Activated CD8-positive, alpha-beta memory T cell treated with anti-CD3 and anti-CD28 coated beads, Interleukin-2, amount 50 U/mL, for 1 hour (primary cell): Measurements from ENCODE around the gene KCNK3.
"Not testable (repeated sequence)": the region's sequence is repeated elsewhere in the genome, so short reads cannot be mapped to it uniquely, and the experiment has no call there.

ENCODE experiments used
- DNase-seq: peaks from one replicate; pipeline ENCODE4 v3.0.0-alpha.2; 2020; ENCODE audit errors: extremely low read depth

KCNK3 gene

DNA sequence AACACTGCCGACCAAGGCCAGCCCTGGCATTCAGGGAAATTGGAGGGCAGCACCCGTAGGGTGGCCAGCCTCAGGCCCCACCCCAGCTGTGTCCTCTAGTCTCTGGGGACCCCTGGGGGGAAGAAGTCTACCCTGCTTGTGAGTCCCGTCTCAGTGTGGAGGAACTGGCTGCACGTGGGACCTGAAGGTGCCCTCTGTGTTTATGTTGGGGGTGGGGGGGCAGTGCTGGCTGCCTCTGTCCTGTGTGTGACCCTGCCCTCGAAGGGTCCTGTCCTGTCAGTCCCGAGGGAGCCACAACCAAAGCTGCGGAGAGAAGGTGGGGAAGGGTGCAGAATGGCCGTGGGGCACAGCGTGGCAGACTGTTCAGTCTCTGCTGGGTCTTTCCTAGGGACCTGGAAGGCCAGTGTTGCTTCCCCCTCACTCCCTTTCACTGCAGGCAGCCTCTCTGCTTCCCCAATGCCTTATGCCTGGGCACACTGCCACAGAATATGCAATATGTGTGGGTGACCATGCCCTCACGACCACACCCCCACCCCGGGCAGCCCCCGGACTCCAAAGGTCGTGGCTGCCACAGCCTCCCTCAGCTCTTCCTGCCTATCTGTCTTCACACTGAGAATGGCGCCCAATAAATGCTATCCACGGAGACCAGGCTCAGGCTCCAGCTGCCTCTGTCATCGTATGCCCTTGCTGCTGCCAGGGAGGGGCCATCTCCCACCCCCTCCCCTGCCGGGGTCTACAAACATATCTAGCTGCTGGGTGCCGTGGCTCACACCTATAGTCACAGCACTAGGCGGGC is 38.2 kb downstream of the KCNK3 start:
- DNase-seq: no peak

DNA sequence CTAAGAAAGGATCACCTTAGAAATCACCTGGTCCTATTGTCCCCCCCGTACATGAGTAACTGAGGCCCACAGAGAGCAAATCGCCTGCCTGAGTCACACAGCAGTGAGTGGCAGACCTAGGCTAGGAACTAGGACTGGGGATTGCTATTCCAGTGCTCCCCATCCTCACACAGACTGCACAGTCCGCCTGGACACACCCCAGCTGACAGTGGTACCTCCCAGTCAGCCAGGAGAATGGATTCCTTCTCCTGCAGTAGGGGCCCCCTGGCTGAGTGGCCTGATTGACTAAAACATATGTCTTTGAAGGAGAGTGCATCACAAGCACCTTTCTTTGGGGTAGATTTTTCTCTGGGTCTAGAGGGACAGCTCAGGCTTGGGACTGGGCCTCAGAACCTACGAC is 39.2 kb downstream of the KCNK3 start:
- DNase-seq: no peak

DNA sequence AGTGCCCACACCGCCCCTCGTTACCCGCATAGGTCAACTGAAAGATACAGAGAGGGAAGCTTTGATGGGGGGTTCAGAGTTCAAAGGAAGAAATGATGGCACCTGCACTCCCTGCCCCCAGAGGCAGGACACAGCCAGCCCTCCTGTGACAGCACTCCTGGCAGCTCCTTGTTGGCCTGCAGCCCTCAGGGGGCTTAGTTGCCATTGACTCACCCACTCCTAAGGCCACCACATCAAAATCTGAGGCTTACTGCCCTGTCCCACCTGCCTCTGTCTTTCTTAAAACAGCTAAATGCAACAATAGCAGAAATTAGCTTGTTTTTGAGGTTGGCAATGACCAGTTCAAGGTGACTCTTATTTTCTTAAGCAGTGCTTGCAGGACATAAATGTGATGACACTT is 39.9 kb downstream of the KCNK3 start:
- DNase-seq: no peak

DNA sequence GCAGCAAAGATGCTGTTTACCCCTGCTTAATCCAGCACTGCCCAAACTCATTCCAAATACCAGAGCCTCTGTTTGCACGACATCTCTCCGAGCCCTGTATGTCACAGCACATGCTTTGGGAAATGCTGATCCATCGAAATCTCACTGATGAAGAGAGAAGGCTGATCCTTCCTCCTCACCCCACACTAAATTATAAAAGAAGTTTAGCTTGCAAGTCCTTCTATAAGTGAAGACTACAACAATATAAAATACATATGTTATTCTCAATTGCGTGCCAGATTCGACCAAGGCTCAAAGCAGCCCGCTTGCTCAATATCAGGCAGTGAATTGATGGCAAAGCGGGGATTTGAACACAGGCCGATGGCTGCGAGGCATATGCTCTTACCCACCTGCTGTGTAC is 40.9 kb downstream of the KCNK3 start:
- DNase-seq: no peak

DNA sequence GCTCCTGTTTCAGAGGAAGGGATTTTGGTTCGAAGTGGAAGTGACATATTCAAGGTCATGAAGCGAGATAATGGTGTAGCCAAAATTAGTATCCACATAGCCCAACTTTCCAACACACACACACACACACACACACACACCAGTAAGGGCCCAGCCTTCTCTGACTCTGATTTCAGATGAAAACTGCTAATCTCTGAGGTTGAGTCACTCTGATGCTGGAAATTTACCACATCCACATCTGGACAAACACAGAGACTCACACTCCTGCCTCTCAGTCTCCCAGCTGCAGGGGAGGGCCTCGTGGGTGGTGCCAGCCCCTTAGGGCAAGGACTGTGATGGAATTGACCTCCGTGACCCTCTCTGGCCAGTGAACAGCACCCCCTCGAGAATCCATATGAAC is 42.6 kb downstream of the KCNK3 start:
- DNase-seq: no peak

GRCh38 chr2:26735883-26736588 is 43.5 kb downstream of the KCNK3 start:
- DNase-seq: no peak

- DNase-seq: no peak
These were observed 44.7 kb downstream of the KCNK3 start for GRCh38 chr2:26737221-26737620.

GRCh38 chr2:26738481-26738880 is 46.0 kb downstream of the KCNK3 start:
- DNase-seq: no peak

DNA sequence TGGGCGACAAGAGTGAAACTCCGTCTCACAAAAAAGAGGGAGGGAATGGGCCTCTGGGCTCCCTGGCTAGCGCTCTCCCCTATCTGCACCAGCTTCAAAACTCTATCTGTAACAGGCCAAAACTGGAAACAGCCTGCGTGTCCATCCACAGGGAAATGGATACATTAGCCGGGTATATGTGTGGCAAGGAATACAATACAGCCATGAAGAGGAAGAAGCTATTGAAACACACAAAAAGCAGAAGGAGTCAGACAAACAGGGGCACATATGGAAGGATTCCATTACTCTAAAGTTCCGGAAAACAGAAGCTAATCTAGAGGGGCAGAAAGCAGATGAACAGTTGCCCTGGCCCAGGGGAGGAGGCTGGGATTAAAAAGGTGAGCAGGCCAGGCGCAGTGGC is 47.0 kb downstream of the KCNK3 start:
- no peak for DNase-seq

DNA sequence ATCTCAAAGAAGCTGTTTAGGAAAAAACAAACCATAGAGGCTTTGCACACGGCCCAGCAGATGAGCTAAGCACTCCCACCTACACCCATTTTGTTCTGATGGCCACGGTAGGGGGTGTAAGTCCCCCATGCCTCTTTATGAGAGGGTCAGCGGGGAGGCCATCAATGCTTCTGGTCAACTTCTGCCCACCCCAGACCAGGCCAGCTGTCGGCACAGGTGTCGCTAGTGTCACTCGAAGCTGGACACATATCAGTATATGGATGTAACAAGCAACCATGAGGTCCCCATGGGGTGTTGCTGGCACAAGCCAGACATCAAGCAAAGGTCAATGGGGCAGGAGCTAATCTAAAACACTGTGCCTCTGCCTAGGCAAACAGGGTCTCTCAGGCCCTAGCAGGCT is 47.8 kb downstream of the KCNK3 start:
- DNase-seq: no peak

GRCh38 chr2:26740890-26741302 is 48.4 kb downstream of the KCNK3 start:
- DNase-seq: no peak

DNA sequence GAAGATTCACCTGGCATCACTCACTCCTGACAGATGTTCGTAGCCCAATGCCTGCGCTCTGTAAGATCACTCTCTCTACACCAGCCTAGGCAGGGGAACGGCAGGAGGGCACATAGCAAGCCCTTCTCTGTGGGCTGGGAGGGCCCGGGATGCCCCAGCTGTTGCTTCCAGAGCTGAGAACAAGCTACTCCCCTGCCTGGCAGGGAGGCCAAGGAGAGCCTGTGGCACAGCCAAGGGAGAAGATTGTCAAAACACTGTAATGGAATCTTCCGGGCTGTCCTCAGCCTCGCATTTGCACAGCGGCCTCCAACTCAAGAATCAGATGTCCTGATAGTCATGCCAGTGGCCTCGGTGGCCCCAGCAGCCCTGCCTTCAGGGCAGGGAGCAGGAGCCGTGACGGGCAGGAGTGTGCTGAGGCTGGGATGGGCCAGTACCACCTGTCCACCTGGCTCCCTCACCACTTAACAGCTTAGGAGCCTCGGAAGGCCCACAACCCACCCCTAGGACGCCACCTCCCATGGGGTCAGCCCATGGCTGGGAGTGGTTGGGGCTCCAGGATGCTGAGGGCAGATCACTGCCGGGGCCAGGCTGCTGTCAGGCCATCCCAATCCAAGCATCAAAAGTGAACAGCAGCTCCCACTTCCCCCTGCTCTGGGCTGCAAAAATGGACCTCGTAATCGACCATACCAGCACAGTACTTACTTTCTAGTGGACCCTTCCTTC is 49.7 kb downstream of the KCNK3 start:
- DNase-seq: no peak

GRCh38 chr2:26743852-26744251 is 51.3 kb downstream of the KCNK3 start:
- DNase-seq: no peak

DNA sequence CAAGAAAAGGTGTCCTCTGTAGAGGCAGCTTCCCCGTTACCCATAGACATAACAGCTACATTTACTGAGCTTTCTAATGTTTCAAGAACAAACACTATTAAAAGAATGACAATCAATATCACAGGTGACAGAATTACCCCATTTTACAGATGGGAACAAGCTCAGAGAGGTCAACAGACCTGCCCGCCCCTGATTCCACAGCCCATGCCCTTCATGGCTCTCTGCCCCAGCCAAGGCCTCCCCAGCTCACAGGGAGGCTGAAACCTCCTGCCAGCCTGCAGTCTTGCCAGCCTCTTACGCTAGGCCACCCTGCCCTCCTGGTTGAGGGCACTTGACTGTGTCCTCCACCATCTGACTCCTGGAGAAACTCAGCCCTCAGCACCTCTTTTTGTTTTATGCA is 52.4 kb downstream of the KCNK3 start:
- DNase-seq: no peak

- DNase-seq: peak; percentile 43
These were observed 53.2 kb downstream of the KCNK3 start for GRCh38 chr2:26745609-26746327.

GRCh38 chr2:26746934-26747333 is 54.4 kb downstream of the KCNK3 start:
- DNase-seq: no peak

GRCh38 chr2:26749787-26750420 is 57.4 kb downstream of the KCNK3 start:
- not testable (repeated sequence) for DNase-seq

GRCh38 chr2:26750467-26750866 is 57.9 kb downstream of the KCNK3 start:
- DNase-seq: not testable (repeated sequence)

DNA sequence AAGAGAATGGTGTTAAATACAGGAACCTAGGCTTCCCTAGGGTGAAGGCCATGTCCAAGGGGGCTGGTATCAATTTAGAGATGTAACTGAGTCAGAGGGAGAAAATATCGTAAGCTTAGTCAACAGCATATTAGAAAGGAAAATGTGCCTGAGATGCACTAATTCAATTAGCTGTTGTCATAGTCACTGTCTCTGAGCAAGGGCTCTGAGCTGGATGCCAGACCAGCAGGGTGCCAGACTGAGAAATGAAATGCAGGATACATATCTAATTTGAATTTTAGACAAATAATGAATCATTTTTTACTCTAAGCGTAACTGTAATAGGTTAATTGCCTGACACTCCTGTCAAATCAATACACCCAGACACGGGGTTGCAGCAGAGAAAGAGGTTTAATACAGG is 60.1 kb downstream of the KCNK3 start:
- DNase-seq: no peak

DNA sequence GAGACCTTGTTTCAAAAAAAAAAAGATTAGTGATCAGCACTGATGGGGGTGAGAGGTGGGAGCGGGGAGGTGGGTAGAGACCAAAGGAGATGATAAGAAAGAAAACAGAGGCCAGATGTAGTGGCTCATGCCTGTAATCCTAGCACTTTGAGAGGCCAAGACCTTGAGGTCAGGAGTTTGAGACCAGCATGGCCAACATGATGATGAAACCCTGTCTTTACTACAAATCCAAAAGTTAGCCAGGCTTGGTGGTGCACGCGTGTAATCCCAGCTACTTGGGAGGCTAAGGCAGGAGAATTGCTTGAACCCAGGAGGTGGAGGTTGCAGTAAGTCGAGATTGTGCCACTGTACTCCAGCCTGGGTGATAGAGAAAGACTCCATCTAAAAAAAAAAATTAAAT is 62.0 kb downstream of the KCNK3 start:
- DNase-seq: no peak

DNA sequence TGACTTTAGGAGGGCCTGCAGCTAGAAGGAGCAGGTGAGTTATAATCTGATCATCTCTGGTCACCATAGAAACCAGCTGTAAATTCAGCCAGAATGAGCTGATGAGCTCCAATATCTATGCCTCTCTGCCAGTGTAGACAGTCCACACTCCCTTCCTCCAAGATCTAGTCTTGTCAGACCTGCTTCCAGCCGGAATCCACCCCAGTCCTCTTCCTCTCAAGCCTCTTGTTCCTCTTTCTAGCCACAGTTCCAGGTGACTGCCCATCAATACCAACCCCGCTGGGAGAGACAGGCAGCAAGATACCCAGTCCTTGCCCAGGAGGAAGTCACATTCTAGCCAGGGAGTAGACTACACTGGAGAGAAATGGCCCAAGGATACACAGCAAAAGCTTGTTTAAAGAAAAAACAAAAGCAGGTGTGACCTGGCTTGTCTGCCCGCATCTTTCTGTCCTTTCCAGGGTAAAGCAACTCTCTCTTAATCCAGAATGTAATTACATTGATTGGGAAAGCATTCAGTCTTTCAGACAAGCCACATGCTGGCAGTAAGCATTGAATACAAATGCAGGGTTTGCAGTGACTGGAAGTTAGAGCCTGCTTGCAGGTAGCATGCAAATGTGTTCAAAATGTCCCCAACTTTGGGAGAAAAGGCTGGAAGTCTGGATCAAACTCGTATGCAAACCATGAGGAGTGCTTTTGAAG is 62.6 kb downstream of the KCNK3 start:
- DNase-seq: no peak
